Psoas muscle (tissue), 8 donors: ENCODE results near the gene WNK4. TPM values are rescaled to one million over a fixed set of nuclear protein-coding genes. Genes with fewer than 3 reads are reported as not detected.

ENCODE experiments used
- ATAC-seq, 4 donors: fragments of 200-7000 bp; cut with Tn5 transposase; one replicate each; pipeline ENCODE4 v1.9.1; 2020; ENCODE audit warnings: moderate library complexity in 3 of 4, mild to moderate bottlenecking in 2 of 4
- DNase-seq, 2 donors: peaks; one replicate each; pipeline ENCODE4 v3.0.0-alpha.2; 2020
- H3K27ac ChIP-seq: fragments of 200-600 bp; one replicate; pipeline ENCODE4 v1.8.0; 2022
- H3K27me3 ChIP-seq, 3 donors: fragments of 200-600 bp in 1 of 3; one replicate each; pipeline versions ENCODE4 v1.6.1 to v1.8.0; 2013 to 2022; ENCODE audit warnings: low read length in 2 of 3, mild to moderate bottlenecking in 2 of 3, moderate library complexity in 1 of 3; ENCODE audit not compliant: insufficient read depth in 3 of 3
- H3K36me3 ChIP-seq, 2 donors: fragments of 200-600 bp in 1 of 2; one replicate each; pipeline versions ENCODE4 v1.6.1 to v1.8.0; 2013 to 2022; ENCODE audit warnings: low read depth in 1 of 2, mild to moderate bottlenecking in 1 of 2, moderate library complexity in 1 of 2; ENCODE audit not compliant: insufficient read depth in 1 of 2
- H3K4me1 ChIP-seq: fragments of 200-600 bp; one replicate; pipeline ENCODE4 v1.8.0; 2022
- H3K4me3 ChIP-seq: fragments of 200-600 bp; one replicate; pipeline ENCODE4 v1.8.0; 2022; ENCODE audit warnings: mild to moderate bottlenecking
- H3K9me3 ChIP-seq: fragments of 200-600 bp; one replicate; pipeline ENCODE4 v1.8.0; 2022
- CTCF ChIP-seq: fragments of 200-600 bp; IDR thresholded peaks from one replicate; pipeline ENCODE4 v1.8.0; 2022; ENCODE audit warnings: antibody characterized with exemption
- WGBS, 3 donors: extraction: QIAGEN DNeasy Blood & Tissue Kit; methylation state at CpG; one replicate each; pipeline versions ENCODE4 v1.1.6 to v1.1.7; 2013; 5-methylcytosine and 5-hydroxymethylcytosine counted together
- intact Hi-C, 2 donors: fragments of 100-400 bp; cut with DNase I; formaldehyde crosslinking; loops; one replicate each; pipeline versions ENCODE4 v1.11.0 to v1.14.2; 2022
- polyA plus RNA-seq, 3 donors: library from polyadenylated mRNA; stranded (reverse); fragments of 200-250 nt; gene quantifications; one replicate each; pipeline ENCODE4 v1.2.3, GENCODE V29; 2013
- total RNA-seq, 4 donors: library from RNA; stranded (reverse); fragmentation: NEBNext Ultra II Directional in 2 of 4; extraction: Animal tissue kit (Norgen Biotek cat#: 25700) in 2 of 4; gene quantifications; one replicate each; pipeline versions ENCODE4 v1.2.1 to v1.2.4, GENCODE V29; 2021 to 2023
- donor health status: healthy with polysubstance abuse.
- donor health status: DM: no; HTN: no; CAD: no; lungs with moderate emphysema.
- donor health status: Bipolar disorder and iron deficiency.
- donor health status: healthy.
- donor health status: DM: yes; HTN: yes; CAD: no.
- donor health status: DM: no; HTN: no; CAD: no.
- donor health status: DM: no; HTN: no; CAD: no.
- donor health status: DM: yes; HTN: yes; CAD: no.

The WNK4 gene
- total and polyA plus RNA-seq, 7 donors = 0.01 to 0.30 (median 0.08) TPM; not detected in 3

- no peak for TF ChIP-seq CTCF
- WGBS, 3 donors = 71 to 75% (median 73%) methylated on average over 5 of the region's 5 CpGs
- DNase-seq = no peak
- no peak overlapping the region for H3K4me3 ChIP-seq
- H3K27me3 ChIP-seq = no peaks in the 10 kb centered on the region
- intact Hi-C loops = loop anchor here in 1 of 2 donors (5.0 kb wide), 1 partner anchor 96 kb away; no protein-coding TSS in a partner anchor
- H3K4me1 ChIP-seq = peaks cover 9% of the 10 kb centered on the region
- H3K27ac ChIP-seq = no peak overlapping the region
- ATAC-seq = no peak
- peaks cover 11 to 98% of the 10 kb centered on the region in 2 donors for H3K36me3 ChIP-seq
- H3K9me3 ChIP-seq = no peaks in the 10 kb centered on the region
Observed at GRCh38 chr17:42818379-42818778, 38.0 kb downstream of the WNK4 start.

DNA sequence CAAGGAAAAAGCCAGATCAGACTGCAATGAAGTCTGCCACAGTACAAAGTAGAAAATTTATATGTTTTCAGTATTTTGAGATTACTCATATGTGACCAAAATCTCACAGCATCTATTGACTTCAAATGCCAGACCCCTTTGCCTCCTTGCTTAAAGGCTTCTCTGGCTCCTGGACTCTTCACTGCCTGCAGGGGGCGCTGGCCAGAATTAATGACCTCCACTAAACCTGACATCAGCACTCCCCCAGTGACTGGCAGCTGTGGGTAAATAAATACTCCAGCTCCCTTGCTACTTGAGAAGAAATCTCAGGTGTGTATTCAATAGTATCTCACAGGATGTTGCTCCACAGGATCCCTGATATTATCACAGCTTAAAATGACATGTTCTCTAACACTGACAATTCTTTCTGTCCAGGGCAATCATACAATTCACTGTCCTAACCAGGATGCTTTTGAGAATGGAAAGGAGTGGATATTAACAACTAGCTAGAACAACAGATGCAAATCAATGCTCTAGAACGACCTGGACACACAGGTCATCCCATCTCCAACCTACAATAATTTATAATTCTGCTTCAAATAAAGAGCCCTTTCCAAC is 39.6 kb downstream of the WNK4 start:
- DNase-seq = peak; percentile 66 to 80

GRCh38 chr17:42821176-42821575 is 40.8 kb downstream of the WNK4 start:
- H3K36me3 ChIP-seq = peaks cover 3 to 70% of the 10 kb centered on the region in 2 donors
- peaks cover 12% of the 10 kb centered on the region for H3K4me1 ChIP-seq
- H3K9me3 ChIP-seq = no peaks in the 10 kb centered on the region
- no peak overlapping the region for H3K4me3 ChIP-seq
- 89 to 92% (median 91%) methylated on average over 7 of the region's 7 CpGs for WGBS, 3 donors
- no peak for ATAC-seq
- intact Hi-C loops = loop anchor here in 1 of 2 donors (5.0 kb wide), 1 partner anchor 49 kb away; the partner anchor contains the start of gene VPS25
- no peak overlapping the region for H3K27ac ChIP-seq
- no peaks in the 10 kb centered on the region for H3K27me3 ChIP-seq
- TF ChIP-seq CTCF = no peak
- no peak for DNase-seq

More for the DNA sequence above, 39.6 kb downstream of the WNK4 start:
- H3K36me3 ChIP-seq = peaks cover 11 to 81% of the 10 kb centered on the region in 2 donors
- no peak overlapping the region for H3K4me3 ChIP-seq
- H3K27ac ChIP-seq = no peak overlapping the region
- peaks cover 12% of the 10 kb centered on the region for H3K4me1 ChIP-seq
- ATAC-seq = no peak
- WGBS, 3 donors = 29 to 35% (median 33%) methylated on average over 2 of the region's 2 CpGs
- intact Hi-C loops = loop anchor here (5.0 kb wide), 2 partner anchors 48 to 98 kb away; partner anchors contain the start of gene VPS25 (in 1 of the 2)
- TF ChIP-seq CTCF = peak; percentile 54
- no peaks in the 10 kb centered on the region for H3K9me3 ChIP-seq
- no peaks in the 10 kb centered on the region for H3K27me3 ChIP-seq

GRCh38 chr17:42827472-42827871 is 47.1 kb downstream of the WNK4 start:
- DNase-seq = no peak
- no peak for TF ChIP-seq CTCF
- intact Hi-C loops = no loop called here
- H3K36me3 ChIP-seq = peaks cover 0 to 7% of the 10 kb centered on the region in 2 donors
- no peak for ATAC-seq
- H3K4me3 ChIP-seq = no peak overlapping the region
- H3K9me3 ChIP-seq = no peaks in the 10 kb centered on the region
- no peak overlapping the region for H3K27ac ChIP-seq
- peaks cover 22% of the 10 kb centered on the region for H3K4me1 ChIP-seq
- 75 to 92% (median 86%) methylated on average over 1 of the region's 1 CpG for WGBS, 3 donors
- H3K27me3 ChIP-seq = no peaks in the 10 kb centered on the region

- no peaks in the 10 kb centered on the region for H3K27me3 ChIP-seq
- H3K4me3 ChIP-seq = no peak overlapping the region
- peaks cover 0 to 14% of the 10 kb centered on the region in 2 donors for H3K36me3 ChIP-seq
- no peaks in the 10 kb centered on the region for H3K9me3 ChIP-seq
- intact Hi-C loops = no loop called here
- peaks cover 22% of the 10 kb centered on the region for H3K4me1 ChIP-seq
- no peak overlapping the region for H3K27ac ChIP-seq
- TF ChIP-seq CTCF = no peak
- DNase-seq (no peak), ATAC-seq (no peak)
Observed at GRCh38 chr17:42830971-42831370, 50.6 kb downstream of the WNK4 start.
